RWPE2 (cell line): ENCODE results near the gene CNTRL.

Experiments used
- ATAC-seq: fragments of 200-7000 bp; cut with Tn5 transposase; 3 replicates; pipeline ENCODE4 v1.9.1; 2021; ENCODE audit warnings: low read depth
- DNase-seq: peaks from one replicate; pipeline ENCODE4 v3.0.0-alpha.2; 2020; ENCODE audit warnings: low spot score
- H3K27ac ChIP-seq: fragments of 450-650 bp; 2 replicates; pipeline ENCODE4 v1.5.1; 2017; ENCODE audit warnings: mild to moderate bottlenecking; ENCODE audit not compliant: poor library complexity, severe bottlenecking
- H3K27me3 ChIP-seq: fragments of 250-450 bp; sonication (Bioruptor Pico); 2 replicates; pipeline ENCODE4 v1.5.1; 2021; ENCODE audit warnings: mild to moderate bottlenecking, moderate library complexity; ENCODE audit not compliant: insufficient read depth, poor library complexity, severe bottlenecking
- H3K36me3 ChIP-seq: fragments of 250-450 bp; sonication (Bioruptor Pico); 2 replicates; pipeline ENCODE4 v1.5.1; 2020; ENCODE audit warnings: low read depth, mild to moderate bottlenecking, moderate library complexity
- H3K4me1 ChIP-seq: fragments of 250-450 bp; sonication (Bioruptor Pico); 2 replicates; pipeline ENCODE4 v1.5.1; 2021; ENCODE audit warnings: mild to moderate bottlenecking, moderate library complexity; ENCODE audit not compliant: insufficient read depth, poor library complexity, severe bottlenecking
- H3K4me3 ChIP-seq: fragments of 250-450 bp; sonication (Bioruptor Pico); 2 replicates; pipeline ENCODE4 v1.5.1; 2021; ENCODE audit warnings: mild to moderate bottlenecking, moderate library complexity; ENCODE audit not compliant: severe bottlenecking
- H3K9me3 ChIP-seq: fragments of 250-450 bp; sonication (Bioruptor Pico); 2 replicates; pipeline ENCODE4 v1.5.1; 2021; ENCODE audit warnings: mild to moderate bottlenecking, moderate library complexity; ENCODE audit not compliant: severe bottlenecking
- TF ChIP-seq, protein P1 (sequence below): fragments of 450-650 bp; IDR thresholded peaks from one replicate; pipeline ENCODE4 v1.5.1; 2017; ENCODE audit warnings: mild to moderate bottlenecking, moderate library complexity; ENCODE audit not compliant: poor library complexity, severe bottlenecking

Gene CNTRL

GRCh38 chr9:121071370-121071755, 3.4 kb upstream of the CNTRL start:
- Histone ChIP-seq H3K36me3 (no peaks in the 10 kb centered on the region), H3K9me3 (no peaks in the 10 kb centered on the region), H3K4me3 (peak overlapping the region; percentile 26), H3K27me3 (no peaks in the 10 kb centered on the region), H3K27ac (no peak overlapping the region), H3K4me1 (peaks cover 5% of the 10 kb centered on the region)
- TF ChIP-seq, protein P1, sequence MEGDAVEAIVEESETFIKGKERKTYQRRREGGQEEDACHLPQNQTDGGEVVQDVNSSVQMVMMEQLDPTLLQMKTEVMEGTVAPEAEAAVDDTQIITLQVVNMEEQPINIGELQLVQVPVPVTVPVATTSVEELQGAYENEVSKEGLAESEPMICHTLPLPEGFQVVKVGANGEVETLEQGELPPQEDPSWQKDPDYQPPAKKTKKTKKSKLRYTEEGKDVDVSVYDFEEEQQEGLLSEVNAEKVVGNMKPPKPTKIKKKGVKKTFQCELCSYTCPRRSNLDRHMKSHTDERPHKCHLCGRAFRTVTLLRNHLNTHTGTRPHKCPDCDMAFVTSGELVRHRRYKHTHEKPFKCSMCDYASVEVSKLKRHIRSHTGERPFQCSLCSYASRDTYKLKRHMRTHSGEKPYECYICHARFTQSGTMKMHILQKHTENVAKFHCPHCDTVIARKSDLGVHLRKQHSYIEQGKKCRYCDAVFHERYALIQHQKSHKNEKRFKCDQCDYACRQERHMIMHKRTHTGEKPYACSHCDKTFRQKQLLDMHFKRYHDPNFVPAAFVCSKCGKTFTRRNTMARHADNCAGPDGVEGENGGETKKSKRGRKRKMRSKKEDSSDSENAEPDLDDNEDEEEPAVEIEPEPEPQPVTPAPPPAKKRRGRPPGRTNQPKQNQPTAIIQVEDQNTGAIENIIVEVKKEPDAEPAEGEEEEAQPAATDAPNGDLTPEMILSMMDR: no peak
- no peak for DNase-seq
- ATAC-seq: no peak

GRCh38 chr9:121071756-121072421, 2.9 kb upstream of the CNTRL start:
- Histone ChIP-seq H3K4me1 (peaks cover 5% of the 10 kb centered on the region), H3K9me3 (no peaks in the 10 kb centered on the region), H3K27me3 (no peaks in the 10 kb centered on the region), H3K36me3 (no peaks in the 10 kb centered on the region), H3K4me3 (peak overlapping the region; percentile 26), H3K27ac (no peak overlapping the region)
- TF ChIP-seq, protein P1: peak; percentile 48
- DNase-seq: no peak
- ATAC-seq: no peak

GRCh38 chr9:121073038-121073437, 1.7 kb upstream of the CNTRL start:
- DNase-seq: no peak
- ATAC-seq: no peak
- TF ChIP-seq, protein P1: no peak
- Histone ChIP-seq H3K4me1 (peaks cover 5% of the 10 kb centered on the region), H3K27me3 (no peaks in the 10 kb centered on the region), H3K36me3 (no peaks in the 10 kb centered on the region), H3K27ac (peak overlapping the region; percentile 46), H3K4me3 (no peak overlapping the region), H3K9me3 (no peaks in the 10 kb centered on the region)

DNA sequence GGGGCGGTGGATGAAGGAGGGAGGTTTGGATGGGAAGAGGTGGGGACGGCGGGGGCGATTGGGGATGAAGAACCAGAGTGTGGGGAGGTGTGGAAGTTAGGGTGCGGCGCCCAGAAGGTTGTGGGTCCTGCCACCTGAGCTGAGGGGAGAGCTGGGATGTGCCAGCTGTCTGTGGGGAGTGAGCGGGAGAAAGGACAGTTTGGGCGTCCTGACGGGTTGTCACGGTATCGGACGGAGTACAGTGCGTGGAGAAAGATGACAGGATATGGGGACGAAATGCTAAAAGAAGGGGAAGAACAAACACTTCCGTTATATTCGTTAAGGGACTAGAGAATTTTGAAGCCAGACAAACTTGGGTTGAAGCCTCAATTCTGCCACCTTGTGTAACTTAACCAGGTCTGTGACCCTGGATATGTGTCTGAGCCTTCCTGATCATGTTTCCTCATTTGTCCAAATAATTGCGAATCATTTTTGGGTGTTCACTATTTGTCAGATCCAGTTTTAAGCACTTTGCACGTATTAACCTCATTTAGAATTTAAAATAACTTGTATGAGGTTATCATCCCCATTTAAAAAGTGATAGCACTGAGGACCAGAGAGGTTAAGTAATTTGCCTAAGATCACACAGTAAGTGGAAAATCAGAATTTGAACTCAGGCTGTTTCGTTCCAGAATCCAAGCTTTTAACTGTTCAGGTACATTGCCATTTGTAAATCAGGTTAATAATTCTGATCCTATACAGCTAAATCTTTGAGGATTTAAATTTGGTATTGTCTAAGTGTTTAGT, 689 bp downstream of the CNTRL start:
- no peaks in the 10 kb centered on the region for H3K27me3 ChIP-seq
- no peaks in the 10 kb centered on the region for H3K36me3 ChIP-seq
- TF ChIP-seq, protein P1: no peak
- H3K4me1 ChIP-seq: peaks cover 5% of the 10 kb centered on the region
- ATAC-seq (no peak), DNase-seq (no peak)
- no peaks in the 10 kb centered on the region for H3K9me3 ChIP-seq
- peak overlapping the region; percentile 46 for H3K27ac ChIP-seq
- peak overlapping the region; percentile 48 for H3K4me3 ChIP-seq

GRCh38 chr9:121082075-121082474, 7.3 kb downstream of the CNTRL start:
- DNase-seq (no peak), ATAC-seq (no peak)
- H3K27me3 ChIP-seq: no peaks in the 10 kb centered on the region
- no peak overlapping the region for H3K27ac ChIP-seq
- H3K4me1 ChIP-seq: no peaks in the 10 kb centered on the region
- TF ChIP-seq, protein P1: no peak
- peaks cover 7% of the 10 kb centered on the region for H3K36me3 ChIP-seq
- H3K9me3 ChIP-seq: no peaks in the 10 kb centered on the region
- H3K4me3 ChIP-seq: no peak overlapping the region
